ENCODE results near the gene CEP44. TPM values are rescaled to one million over a fixed set of nuclear protein-coding genes. Genes with fewer than 3 reads are reported as not detected.
"Not testable (repeated sequence)": the region's sequence is repeated elsewhere in the genome, so short reads cannot be mapped to it uniquely, and the experiment has no call there.

CEP44 gene
- total and polyA plus RNA-seq, 2 donors, result 11.5 to 55.6 TPM

DNA sequence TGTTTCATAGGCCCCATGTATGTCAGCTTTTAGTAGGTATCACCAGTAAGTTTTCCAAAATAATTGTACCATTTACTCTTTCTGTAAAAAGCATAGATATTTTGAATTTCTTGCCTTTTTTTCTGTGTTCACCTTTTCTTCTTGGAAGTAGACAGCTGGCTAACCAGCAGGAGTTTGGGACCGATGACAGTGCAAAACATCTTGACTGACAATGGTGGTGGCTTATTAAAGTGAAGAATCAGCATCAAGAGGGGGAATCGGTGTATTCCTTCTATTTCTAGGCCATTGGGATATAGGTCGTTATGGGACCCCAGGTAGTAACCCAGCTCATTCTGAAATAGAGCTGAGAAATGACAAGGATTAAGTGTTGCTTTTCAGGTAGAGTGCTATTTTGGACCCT is 3.2 kb downstream of the CEP44 start:
- Histone ChIP-seq H3K4me1 (ENCODE audit: insufficient read depth) (no peaks in the 10 kb centered on the region), H3K4me3 (ENCODE audit: low read depth, low read length) (no peak overlapping the region), H3K27ac (ENCODE audit: low read depth) (no peak overlapping the region), H3K36me3 (ENCODE audit: insufficient read depth) (no peaks in the 10 kb centered on the region)
- DNase-seq (ENCODE audit: extremely low spot score), result no peak
- WGBS, result 95% methylated on average over 3 of the region's 3 CpGs

DNA sequence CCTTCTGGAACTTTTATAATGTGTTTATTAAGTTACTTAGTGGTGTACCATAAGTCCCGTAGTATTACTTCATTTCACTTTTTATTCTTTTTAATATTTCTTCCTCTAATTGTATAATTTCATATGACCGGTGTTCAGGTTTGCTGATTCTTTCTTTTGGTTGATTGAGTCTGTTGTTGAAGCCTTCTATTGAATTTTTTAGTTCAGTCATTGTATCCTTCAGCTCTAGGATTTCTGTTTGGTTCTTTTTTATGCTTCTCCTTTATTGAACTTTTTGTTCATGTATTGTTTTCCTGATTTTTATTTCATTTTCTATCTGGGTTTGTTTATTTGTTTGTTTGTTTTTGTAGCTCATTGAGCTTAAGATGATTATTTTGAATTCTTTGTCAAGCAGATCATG is 8.8 kb downstream of the CEP44 start:
- no peak overlapping the region for H3K4me3 ChIP-seq (ENCODE audit: low read depth, low read length)
- H3K4me1 ChIP-seq (ENCODE audit: insufficient read depth), result no peaks in the 10 kb centered on the region
- no peak for DNase-seq (ENCODE audit: extremely low spot score)
- H3K36me3 ChIP-seq (ENCODE audit: insufficient read depth), result no peaks in the 10 kb centered on the region
- WGBS, result 99% methylated on average over 2 of the region's 2 CpGs
- H3K27ac ChIP-seq (ENCODE audit: low read depth), result no peak overlapping the region

DNA sequence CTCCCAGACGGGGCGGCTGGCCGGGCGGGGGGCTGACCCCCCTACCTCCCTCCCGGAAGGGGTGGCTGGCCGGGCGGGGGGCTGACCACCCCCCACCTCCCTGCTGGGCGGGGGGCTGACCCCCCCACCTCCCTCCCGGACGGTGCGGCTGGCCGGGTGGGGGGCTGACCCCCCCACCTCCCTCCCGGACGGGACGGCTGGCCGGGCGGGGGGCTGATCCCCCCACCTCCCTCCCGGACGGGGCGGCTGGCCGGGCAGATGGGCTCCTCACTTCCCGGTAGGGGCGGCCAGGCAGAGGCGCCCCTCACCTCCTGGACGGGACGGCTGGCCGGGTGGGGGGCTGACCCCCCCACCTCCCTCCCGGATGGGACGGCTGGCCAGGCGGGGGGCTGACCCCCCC is 10.9 kb downstream of the CEP44 start:
- H3K4me1 ChIP-seq (ENCODE audit: insufficient read depth); H3K36me3 ChIP-seq (ENCODE audit: insufficient read depth); DNase-seq (ENCODE audit: extremely low spot score); H3K27ac ChIP-seq (ENCODE audit: low read depth); H3K4me3 ChIP-seq (ENCODE audit: low read depth, low read length): not testable (repeated sequence)
- 95% methylated on average over 30 of the region's 30 CpGs for WGBS

DNA sequence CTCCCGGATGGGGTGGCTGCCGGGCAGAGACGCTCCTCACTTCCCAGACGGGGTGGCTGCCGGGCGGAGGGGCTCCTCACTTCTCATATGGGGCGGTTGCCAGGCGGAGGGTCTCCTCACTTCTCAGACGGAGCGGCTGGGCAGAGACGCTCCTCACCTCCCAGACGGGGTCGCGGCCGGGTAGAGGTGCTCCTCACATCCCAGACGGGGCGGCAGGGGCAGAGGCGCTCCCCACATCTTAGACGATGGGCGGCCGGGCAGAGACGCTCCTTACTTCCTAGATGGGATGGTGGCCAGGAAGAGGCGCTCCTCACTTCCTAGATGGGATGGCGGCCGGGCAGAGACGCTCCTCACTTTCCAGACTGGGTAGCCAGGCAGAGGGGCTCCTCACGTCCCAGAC is 11.4 kb downstream of the CEP44 start:
- not testable (repeated sequence) for H3K27ac ChIP-seq (ENCODE audit: low read depth); H3K4me1 ChIP-seq (ENCODE audit: insufficient read depth); H3K36me3 ChIP-seq (ENCODE audit: insufficient read depth); H3K4me3 ChIP-seq (ENCODE audit: low read depth, low read length); DNase-seq (ENCODE audit: extremely low spot score)
- 99% methylated on average over 24 of the region's 27 CpGs for WGBS

DNA sequence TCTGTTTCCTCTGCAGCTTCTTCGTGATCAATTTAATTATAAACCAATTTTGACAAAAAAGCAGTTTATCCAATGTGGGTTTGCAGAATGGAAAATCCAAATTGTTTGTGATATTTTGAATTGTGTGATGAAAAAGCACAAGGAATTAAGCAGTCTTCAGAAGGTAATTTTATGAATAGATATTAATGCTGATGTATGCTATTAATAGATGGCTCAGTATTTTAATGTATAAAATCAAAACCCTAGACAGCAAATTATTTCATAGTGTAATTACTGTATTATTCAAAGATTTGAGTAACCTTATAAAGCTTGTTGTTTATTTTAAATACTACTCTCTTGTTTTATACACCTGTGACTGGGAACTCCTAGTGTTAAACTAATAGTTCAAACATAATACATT is 20.0 kb downstream of the CEP44 start:
- no peak overlapping the region for H3K4me3 ChIP-seq (ENCODE audit: low read depth, low read length)
- no peak for DNase-seq (ENCODE audit: extremely low spot score)
- H3K4me1 ChIP-seq (ENCODE audit: insufficient read depth), result no peaks in the 10 kb centered on the region
- H3K27ac ChIP-seq (ENCODE audit: low read depth), result no peak overlapping the region
- 96% methylated on average over 1 of the region's 1 CpG for WGBS
- H3K36me3 ChIP-seq (ENCODE audit: insufficient read depth), result peaks cover 2% of the 10 kb centered on the region

DNA sequence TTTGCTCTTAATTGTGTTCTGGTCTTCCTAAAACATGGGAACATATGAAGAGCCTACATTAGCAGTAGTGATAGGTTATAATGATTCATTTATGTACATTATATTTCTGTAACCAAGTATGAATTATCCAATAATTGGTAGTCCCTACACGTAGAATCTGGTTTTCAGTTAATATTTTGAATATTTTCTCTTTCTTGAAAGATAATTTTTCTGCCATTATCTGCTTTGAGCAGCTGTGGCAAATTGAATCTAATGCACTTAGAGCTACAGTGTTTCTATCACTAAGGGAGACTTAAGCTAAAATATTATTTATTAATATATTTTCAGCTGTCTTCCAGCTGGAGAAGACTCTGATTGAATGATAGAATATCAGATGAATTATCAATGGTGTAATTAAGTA is 21.0 kb downstream of the CEP44 start:
- 94% methylated on average over 1 of the region's 1 CpG for WGBS
- Histone ChIP-seq H3K4me1 (ENCODE audit: insufficient read depth) (no peaks in the 10 kb centered on the region), H3K36me3 (ENCODE audit: insufficient read depth) (peaks cover 2% of the 10 kb centered on the region), H3K27ac (ENCODE audit: low read depth) (no peak overlapping the region), H3K4me3 (ENCODE audit: low read depth, low read length) (no peak overlapping the region)
- no peak for DNase-seq (ENCODE audit: extremely low spot score)

DNA sequence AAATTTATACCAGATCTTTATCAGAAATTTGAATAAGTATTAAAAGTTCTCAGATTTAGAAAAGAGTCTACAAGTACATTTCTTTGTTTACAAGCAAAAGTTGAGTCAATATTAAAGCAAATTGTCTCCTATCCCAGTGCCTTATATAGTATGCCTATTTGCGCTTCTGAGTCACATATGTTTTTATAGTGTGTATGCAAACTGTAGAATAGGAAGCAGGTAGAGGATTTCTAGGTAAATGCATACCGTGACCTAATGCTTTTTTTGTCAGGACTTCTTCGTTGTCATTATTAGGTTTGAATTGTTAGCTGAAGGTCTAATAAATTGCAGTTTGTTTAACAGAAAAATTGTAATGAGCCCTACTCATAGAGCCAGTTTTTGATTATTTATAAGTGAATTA is 22.2 kb downstream of the CEP44 start:
- no peaks in the 10 kb centered on the region for H3K4me1 ChIP-seq (ENCODE audit: insufficient read depth)
- H3K27ac ChIP-seq (ENCODE audit: low read depth), result no peak overlapping the region
- H3K36me3 ChIP-seq (ENCODE audit: insufficient read depth), result peaks cover 2% of the 10 kb centered on the region
- no peak for DNase-seq (ENCODE audit: extremely low spot score)
- 96% methylated on average over 3 of the region's 3 CpGs for WGBS
- H3K4me3 ChIP-seq (ENCODE audit: low read depth, low read length), result no peak overlapping the region

DNA sequence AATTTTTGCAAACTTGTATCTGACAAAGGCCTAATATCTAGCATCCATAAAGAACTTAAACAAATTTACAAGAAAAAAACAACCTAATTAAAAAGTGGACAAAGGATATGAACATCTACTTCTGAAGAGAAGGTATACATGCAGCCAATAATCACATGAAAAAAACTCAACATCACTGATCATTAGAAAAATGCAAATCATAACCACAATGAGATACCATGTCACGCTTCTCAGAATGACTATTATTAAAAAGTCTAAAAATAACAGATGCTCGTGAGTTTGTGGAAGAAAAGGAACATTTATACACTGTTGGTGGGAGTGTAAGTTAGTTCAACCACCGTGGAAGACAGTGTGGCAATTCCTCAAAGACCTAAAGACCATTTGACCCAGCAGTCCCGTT is 24.0 kb downstream of the CEP44 start:
- WGBS, result 85% methylated on average over 4 of the region's 4 CpGs
- no peaks in the 10 kb centered on the region for H3K4me1 ChIP-seq (ENCODE audit: insufficient read depth)
- H3K36me3 ChIP-seq (ENCODE audit: insufficient read depth), result peaks cover 2% of the 10 kb centered on the region
- no peak overlapping the region for H3K27ac ChIP-seq (ENCODE audit: low read depth)
- H3K4me3 ChIP-seq (ENCODE audit: low read depth, low read length), result no peak overlapping the region
- DNase-seq (ENCODE audit: extremely low spot score), result no peak

DNA sequence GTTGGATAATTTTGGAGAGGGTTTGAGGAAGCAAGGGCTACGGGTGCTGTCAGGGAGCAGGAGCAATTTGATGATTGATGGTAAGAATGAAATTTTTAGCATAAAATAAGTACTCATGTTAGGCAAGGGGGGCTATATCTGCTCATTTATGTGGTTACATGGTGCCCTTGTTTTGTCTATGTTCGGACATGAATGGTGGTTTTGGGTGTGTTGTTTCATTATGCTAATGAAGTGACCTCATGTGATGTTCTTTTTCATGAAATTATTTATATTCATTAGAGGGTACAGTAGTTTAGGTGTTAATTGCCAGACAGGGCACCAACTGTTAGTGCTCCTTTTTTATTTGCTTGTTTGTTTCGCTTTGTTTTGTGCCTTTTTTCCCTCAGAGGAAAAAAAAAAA is 29.3 kb downstream of the CEP44 start:
- Histone ChIP-seq H3K4me1 (ENCODE audit: insufficient read depth) (no peaks in the 10 kb centered on the region), H3K4me3 (ENCODE audit: low read depth, low read length) (no peak overlapping the region), H3K36me3 (ENCODE audit: insufficient read depth) (peaks cover 3% of the 10 kb centered on the region), H3K27ac (ENCODE audit: low read depth) (no peak overlapping the region)
- WGBS, result 93% methylated on average over 3 of the region's 3 CpGs
- no peak for DNase-seq (ENCODE audit: extremely low spot score)

DNA sequence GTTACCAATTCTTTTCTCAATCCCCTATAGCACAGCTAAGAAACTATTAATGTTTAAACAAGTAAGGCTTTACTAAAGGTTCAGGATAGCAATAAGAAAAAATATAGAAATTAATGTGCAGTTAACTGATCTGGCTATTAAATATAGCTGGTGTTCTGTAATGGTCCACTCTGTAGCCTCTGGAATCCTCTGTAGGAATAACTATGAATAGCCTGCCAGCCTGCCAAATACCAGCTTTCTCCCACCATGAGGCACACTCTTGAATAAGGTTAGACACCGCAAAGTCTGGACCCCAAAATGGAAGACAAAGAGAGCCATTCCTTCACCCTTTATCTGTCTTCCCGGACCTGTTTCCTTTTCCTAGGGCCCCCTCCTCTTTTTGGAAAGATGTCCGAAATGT is 30.6 kb downstream of the CEP44 start:
- WGBS, result 97% methylated on average over 3 of the region's 3 CpGs

DNA sequence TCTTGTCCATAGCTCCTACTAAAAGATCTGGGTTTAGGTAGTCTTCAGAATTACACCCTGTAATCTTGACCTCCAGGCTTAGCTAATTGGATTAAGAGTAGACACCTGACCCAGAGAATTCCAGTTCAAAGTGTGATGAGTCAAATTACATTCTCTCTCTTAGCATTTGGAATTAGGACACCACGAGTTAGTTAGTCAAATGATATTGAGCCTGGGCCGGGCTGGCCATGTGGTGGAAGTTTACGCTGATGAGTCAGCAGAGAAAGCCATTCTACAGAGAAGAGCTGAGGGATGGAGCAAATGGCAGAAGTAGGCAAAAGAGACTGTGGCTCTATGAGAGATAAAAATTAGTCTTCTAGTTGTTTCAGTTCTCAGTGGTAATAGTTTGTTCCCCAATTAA is 31.1 kb downstream of the CEP44 start:
- WGBS, result 79% methylated on average over 3 of the region's 3 CpGs
- Histone ChIP-seq H3K27ac (ENCODE audit: low read depth) (no peak overlapping the region), H3K36me3 (ENCODE audit: insufficient read depth) (peaks cover 6% of the 10 kb centered on the region), H3K4me3 (ENCODE audit: low read depth, low read length) (no peak overlapping the region), H3K4me1 (ENCODE audit: insufficient read depth) (no peaks in the 10 kb centered on the region)
- DNase-seq (ENCODE audit: extremely low spot score), result no peak

More for the DNA sequence above, 30.6 kb downstream of the CEP44 start:
- peaks cover 6% of the 10 kb centered on the region for H3K36me3 ChIP-seq (ENCODE audit: insufficient read depth)
- no peak overlapping the region for H3K4me3 ChIP-seq (ENCODE audit: low read depth, low read length)
- H3K4me1 ChIP-seq (ENCODE audit: insufficient read depth), result no peaks in the 10 kb centered on the region
- DNase-seq (ENCODE audit: extremely low spot score), result no peak
- H3K27ac ChIP-seq (ENCODE audit: low read depth), result no peak overlapping the region

DNA sequence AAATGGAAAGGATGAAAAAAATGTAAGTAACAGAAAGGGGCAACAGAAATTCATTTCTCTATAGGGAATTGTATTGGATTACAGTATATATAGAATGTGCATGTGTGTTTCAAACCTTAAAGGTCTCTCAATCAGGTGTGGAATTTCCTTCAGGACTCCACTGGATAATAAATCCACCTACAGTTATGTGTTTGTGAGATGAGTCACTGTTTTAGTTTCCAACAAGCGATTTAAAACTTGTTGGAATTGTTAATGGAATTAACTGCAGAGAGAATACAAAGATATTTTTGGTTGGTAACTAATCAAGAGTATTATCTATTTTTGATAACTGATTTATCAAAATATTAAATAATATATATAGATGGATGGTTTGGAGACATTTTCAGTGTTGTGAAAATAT is 32.8 kb downstream of the CEP44 start:
- no peaks in the 10 kb centered on the region for H3K4me1 ChIP-seq (ENCODE audit: insufficient read depth)
- no peak overlapping the region for H3K27ac ChIP-seq (ENCODE audit: low read depth)
- H3K4me3 ChIP-seq (ENCODE audit: low read depth, low read length), result no peak overlapping the region
- DNase-seq (ENCODE audit: extremely low spot score), result no peak
- 67% methylated on average over 1 of the region's 1 CpG for WGBS
- H3K36me3 ChIP-seq (ENCODE audit: insufficient read depth), result peaks cover 6% of the 10 kb centered on the region

DNA sequence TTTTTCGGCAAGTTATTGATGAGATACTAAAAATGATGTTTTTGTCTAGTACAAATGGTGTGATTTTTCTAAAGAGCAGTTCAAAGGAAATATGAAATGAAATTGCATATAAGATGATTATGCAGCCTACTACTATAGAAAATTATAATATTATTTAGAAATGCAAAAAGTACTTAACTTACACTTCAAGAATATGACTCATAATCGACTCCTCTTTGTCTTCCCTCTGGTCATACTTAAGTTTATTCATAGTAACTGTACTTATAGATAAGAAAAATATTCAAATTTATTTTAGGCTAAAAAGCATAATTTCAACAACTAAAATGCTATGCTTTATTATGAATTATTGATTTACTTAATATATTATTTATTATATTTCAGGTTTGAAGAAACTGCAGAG is 33.2 kb downstream of the CEP44 start:
- H3K27ac ChIP-seq (ENCODE audit: low read depth), result no peak overlapping the region
- DNase-seq (ENCODE audit: extremely low spot score), result no peak
- no peaks in the 10 kb centered on the region for H3K4me1 ChIP-seq (ENCODE audit: insufficient read depth)
- 70% methylated on average over 2 of the region's 2 CpGs for WGBS
- H3K4me3 ChIP-seq (ENCODE audit: low read depth, low read length), result no peak overlapping the region
- H3K36me3 ChIP-seq (ENCODE audit: insufficient read depth), result peaks cover 6% of the 10 kb centered on the region

DNA sequence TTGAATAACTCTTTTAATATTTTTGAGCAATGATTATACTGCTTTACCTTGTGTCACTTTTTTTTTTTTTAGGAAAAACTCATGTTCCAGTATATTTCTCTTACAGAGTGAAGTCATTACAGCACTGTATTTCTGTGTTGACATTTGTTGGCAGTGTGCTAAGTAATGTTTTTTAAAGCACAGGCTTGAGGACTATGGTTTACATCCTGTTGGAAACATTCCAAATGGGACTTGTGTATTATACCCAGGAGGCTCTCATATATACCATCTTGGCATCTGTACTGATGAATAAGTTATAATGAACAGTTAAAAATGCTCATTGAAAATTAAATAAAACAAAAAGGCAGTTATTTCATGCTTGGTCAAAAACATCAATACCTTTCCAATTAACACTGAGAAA is 33.8 kb downstream of the CEP44 start:
- DNase-seq (ENCODE audit: extremely low spot score), result no peak
- H3K27ac ChIP-seq (ENCODE audit: low read depth), result no peak overlapping the region
- no peaks in the 10 kb centered on the region for H3K4me1 ChIP-seq (ENCODE audit: insufficient read depth)
- no peak overlapping the region for H3K4me3 ChIP-seq (ENCODE audit: low read depth, low read length)
- peaks cover 6% of the 10 kb centered on the region for H3K36me3 ChIP-seq (ENCODE audit: insufficient read depth)

All from urinary bladder (tissue), 4 donors.